OCI-LY3 (cell line): ENCODE measurements around the gene ZACN.

Source experiments
- CTCF ChIP-seq: fragments of 200-600, 300-600 bp; sonication (generic); IDR thresholded peaks from 2 replicates; pipeline ENCODE4 v1.5.1; 2014; ENCODE audit warnings: antibody characterized with exemption, low read length, low read depth
- EZH2phosphoT487 ChIP-seq: fragments of 200-600 bp; shearing (Covaris generic); IDR thresholded peaks from 2 replicates; pipeline ENCODE4 v1.6.1; 2018; ENCODE audit warnings: antibody characterized with exemption, mixed run types, low read depth

GRCh38 chr17:76048025-76048605 lies 30.9 kb upstream of the ZACN start:
- no peak for TF ChIP-seq CTCF
- no peak for TF ChIP-seq EZH2phosphoT487
